Hepatocyte (in vitro differentiated cells): ENCODE measurements around the gene MORC1. TPM values are rescaled to one million over a fixed set of nuclear protein-coding genes. Genes with fewer than 3 reads are reported as not detected.
A peak's percentile ranks its signal among the peaks of the same experiment; 100 is the strongest.

Experiments used
- DNase-seq: peaks from one replicate; pipeline ENCODE4 v3.0.0-alpha.2; 2016; ENCODE audit warnings: low spot score
- H2AFZ ChIP-seq: fragments of 200-600 bp; sonication (generic); 2 replicates; pipeline ENCODE4 v1.6.0; 2016; ENCODE audit warnings: antibody characterized with exemption, mild to moderate bottlenecking
- H3K27ac ChIP-seq: fragments of 200-600 bp; sonication (generic); 2 replicates; pipeline ENCODE4 v1.5.1; 2016; ENCODE audit warnings: mild to moderate bottlenecking
- H3K27me3 ChIP-seq: fragments of 200-600 bp; sonication (generic); 2 replicates; pipeline ENCODE4 v1.6.1; 2016
- H3K36me3 ChIP-seq: fragments of 200-600 bp; sonication (generic); replicated peaks from 2 replicates; pipeline ENCODE4 v1.5.1; 2016; ENCODE audit warnings: low read depth; ENCODE audit not compliant: insufficient read depth
- H3K4me1 ChIP-seq: fragments of 200-600 bp; sonication (generic); 2 replicates; pipeline ENCODE4 v1.5.1; 2016; ENCODE audit warnings: mild to moderate bottlenecking, moderate library complexity; ENCODE audit not compliant: insufficient read depth
- H3K4me2 ChIP-seq: fragments of 200-600 bp; sonication (generic); 2 replicates; pipeline ENCODE4 v1.6.0; 2016
- H3K4me3 ChIP-seq: fragments of 200-600 bp; sonication (generic); 2 replicates; pipeline ENCODE4 v1.5.1; 2016; ENCODE audit warnings: mild to moderate bottlenecking
- H3K79me2 ChIP-seq: fragments of 200-600 bp; sonication (generic); 2 replicates; pipeline ENCODE4 v1.6.0; 2017; ENCODE audit warnings: mild to moderate bottlenecking
- H3K9me2 ChIP-seq: fragments of 200-600 bp; sonication (generic); replicated peaks from 2 replicates; pipeline ENCODE4 v1.6.0; 2017; ENCODE audit warnings: mild to moderate bottlenecking; ENCODE audit not compliant: insufficient read depth
- H3K9me3 ChIP-seq: fragments of 200-600 bp; sonication (generic); 2 replicates; pipeline ENCODE4 v1.5.1; 2016; ENCODE audit warnings: low read depth, mild to moderate bottlenecking
- H4K20me1 ChIP-seq: fragments of 200-600 bp; sonication (generic); 2 replicates; pipeline ENCODE4 v1.6.0; 2016; ENCODE audit warnings: mild to moderate bottlenecking; ENCODE audit not compliant: insufficient read depth, poor library complexity, severe bottlenecking
- EZH2 ChIP-seq: fragments of 200-600 bp; sonication (generic); IDR thresholded peaks from 2 replicates; pipeline ENCODE4 v1.6.1; 2016; ENCODE audit warnings: antibody characterized with exemption, mild to moderate bottlenecking, borderline replicate concordance
- EZH2phosphoT487 ChIP-seq: fragments of 200-600 bp; sonication (generic); IDR thresholded peaks from one replicate; pipeline ENCODE4 v1.6.1; 2018; ENCODE audit warnings: antibody characterized with exemption, mild to moderate bottlenecking, low read depth, moderate library complexity; ENCODE audit not compliant: unreplicated experiment, severe bottlenecking
- WGBS: methylation state at CpG from one replicate; pipeline ENCODE4 v1.1.6; 2016; ENCODE audit warnings: low lambda C conversion rate; ENCODE audit errors: missing lambda C conversion rate; 5-methylcytosine and 5-hydroxymethylcytosine counted together
- polyA plus RNA-seq: library from polyadenylated mRNA; unstranded; fragments of >200 nt; fragmentation: Nextera tagmentation; extraction: Ambion mirVana; gene quantifications from 2 replicates; pipeline ENCODE4 v1.2.1, GENCODE V29; 2016
- total RNA-seq: library from RNA; depleted of rRNA; stranded (reverse); fragments of >200 nt; gene quantifications from 2 replicates; pipeline ENCODE4 v1.2.3, GENCODE V29; 2014
- TF ChIP-seq, protein P1 (sequence below): fragments of 200-600 bp; sonication (generic); IDR thresholded peaks from 2 replicates; pipeline ENCODE4 v1.5.1; 2016; ENCODE audit warnings: antibody characterized with exemption, mild to moderate bottlenecking; ENCODE audit not compliant: poor library complexity

Gene MORC1
- total and polyA plus RNA-seq, 2 experiments from 2014 or later, result 2.8 to 6.7 TPM

DNA sequence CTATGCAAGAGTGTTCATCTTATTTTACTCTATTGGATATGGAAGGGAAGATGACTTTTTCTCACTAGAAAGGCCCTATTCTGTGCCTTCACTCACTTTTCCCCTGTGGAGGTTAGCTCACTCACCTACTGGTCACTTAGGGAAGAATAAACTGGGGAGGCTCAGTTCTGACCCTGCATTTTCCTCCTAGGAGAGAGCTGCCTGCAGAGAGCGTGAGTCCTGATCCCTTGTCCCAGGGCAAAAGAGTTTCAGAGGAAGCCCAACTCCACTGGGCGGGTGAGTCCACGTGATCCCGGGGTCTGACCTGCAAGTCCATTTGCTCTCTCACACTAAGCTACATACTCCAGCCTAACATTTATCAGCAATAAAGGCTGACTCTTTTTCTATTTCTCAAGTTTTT is 8.4 kb downstream of the MORC1 start:
- H4K20me1 ChIP-seq, result no peaks in the 10 kb centered on the region
- TF ChIP-seq EZH2phosphoT487, result no peak
- TF ChIP-seq EZH2, result no peak
- TF ChIP-seq, protein P1, sequence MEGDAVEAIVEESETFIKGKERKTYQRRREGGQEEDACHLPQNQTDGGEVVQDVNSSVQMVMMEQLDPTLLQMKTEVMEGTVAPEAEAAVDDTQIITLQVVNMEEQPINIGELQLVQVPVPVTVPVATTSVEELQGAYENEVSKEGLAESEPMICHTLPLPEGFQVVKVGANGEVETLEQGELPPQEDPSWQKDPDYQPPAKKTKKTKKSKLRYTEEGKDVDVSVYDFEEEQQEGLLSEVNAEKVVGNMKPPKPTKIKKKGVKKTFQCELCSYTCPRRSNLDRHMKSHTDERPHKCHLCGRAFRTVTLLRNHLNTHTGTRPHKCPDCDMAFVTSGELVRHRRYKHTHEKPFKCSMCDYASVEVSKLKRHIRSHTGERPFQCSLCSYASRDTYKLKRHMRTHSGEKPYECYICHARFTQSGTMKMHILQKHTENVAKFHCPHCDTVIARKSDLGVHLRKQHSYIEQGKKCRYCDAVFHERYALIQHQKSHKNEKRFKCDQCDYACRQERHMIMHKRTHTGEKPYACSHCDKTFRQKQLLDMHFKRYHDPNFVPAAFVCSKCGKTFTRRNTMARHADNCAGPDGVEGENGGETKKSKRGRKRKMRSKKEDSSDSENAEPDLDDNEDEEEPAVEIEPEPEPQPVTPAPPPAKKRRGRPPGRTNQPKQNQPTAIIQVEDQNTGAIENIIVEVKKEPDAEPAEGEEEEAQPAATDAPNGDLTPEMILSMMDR, result no peak
- WGBS, result 82% methylated on average over 4 of the region's 4 CpGs

DNA sequence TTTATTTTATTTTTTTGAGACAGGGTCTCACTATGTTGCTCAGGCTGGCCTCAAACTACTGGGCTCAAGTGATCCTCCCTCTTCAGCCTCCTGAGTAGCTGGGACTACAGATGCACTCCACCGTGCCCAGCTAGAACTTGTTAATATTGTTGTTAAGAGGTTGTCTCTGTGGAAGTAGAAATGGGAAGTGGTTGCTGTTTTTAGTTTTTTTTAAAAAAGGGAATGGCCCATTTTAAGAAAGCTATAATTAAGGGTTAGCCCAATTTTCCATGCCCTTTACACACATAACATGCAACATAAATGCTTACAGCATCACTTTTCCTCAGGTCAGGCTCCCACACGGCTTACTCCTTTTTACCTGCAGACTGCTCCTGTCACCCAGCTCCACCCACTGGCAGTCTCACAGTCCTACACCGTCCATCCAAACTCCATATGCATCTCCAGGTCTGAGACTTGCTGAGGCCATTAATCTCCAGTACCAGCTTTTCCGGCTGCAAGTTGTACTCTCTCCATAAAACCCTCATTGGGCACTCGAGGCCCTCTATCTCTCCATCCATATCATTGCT is 19.8 kb downstream of the MORC1 start:
- peak; percentile 71 for DNase-seq
- H4K20me1 ChIP-seq, result no peaks in the 10 kb centered on the region
- WGBS, result 54% methylated on average over 5 of the region's 5 CpGs

More for the DNA sequence above, 8.4 kb downstream of the MORC1 start:
- H3K27me3 ChIP-seq, result no peaks in the 10 kb centered on the region
- no peak overlapping the region for H3K4me2 ChIP-seq
- no peak overlapping the region for H2AFZ ChIP-seq
- no peaks in the 10 kb centered on the region for H3K9me3 ChIP-seq
- H3K36me3 ChIP-seq, result no peaks in the 10 kb centered on the region
- H3K4me1 ChIP-seq, result no peaks in the 10 kb centered on the region
- no peak overlapping the region for H3K4me3 ChIP-seq
- no peaks in the 10 kb centered on the region for H3K79me2 ChIP-seq
- no peak overlapping the region for H3K27ac ChIP-seq
- no peaks in the 10 kb centered on the region for H3K9me2 ChIP-seq
- no peak for DNase-seq

DNA sequence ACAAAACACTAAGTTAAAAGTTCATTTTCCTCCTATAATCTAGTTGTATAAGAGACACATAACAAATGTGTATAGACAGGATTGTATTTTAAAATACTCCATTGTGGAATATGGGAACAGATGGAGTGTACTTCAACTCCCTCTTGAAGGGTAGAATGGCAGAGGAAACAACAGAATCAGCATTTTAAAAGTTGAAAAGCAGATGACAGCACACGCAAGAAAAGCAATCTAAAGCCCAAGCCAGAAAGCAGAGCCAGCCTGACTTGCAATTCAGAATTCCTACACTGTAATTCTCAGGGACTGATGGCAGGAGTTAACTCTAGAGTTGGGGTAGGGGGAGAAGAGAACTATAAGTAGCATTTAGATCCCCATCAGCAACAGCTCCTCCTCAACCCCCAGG is 22.8 kb downstream of the MORC1 start:
- H3K4me2 ChIP-seq, result no peak overlapping the region
- no peaks in the 10 kb centered on the region for H3K9me2 ChIP-seq
- no peak for DNase-seq
- no peaks in the 10 kb centered on the region for H3K36me3 ChIP-seq
- H3K27ac ChIP-seq, result no peak overlapping the region
- H3K4me1 ChIP-seq, result no peaks in the 10 kb centered on the region
- H3K27me3 ChIP-seq, result no peaks in the 10 kb centered on the region
- H4K20me1 ChIP-seq, result no peaks in the 10 kb centered on the region
- no peak overlapping the region for H2AFZ ChIP-seq
- no peak for TF ChIP-seq EZH2
- TF ChIP-seq EZH2phosphoT487, result no peak
- TF ChIP-seq, protein P1, result no peak
- no peaks in the 10 kb centered on the region for H3K9me3 ChIP-seq
- H3K4me3 ChIP-seq, result no peak overlapping the region
- H3K79me2 ChIP-seq, result no peaks in the 10 kb centered on the region
- 70% methylated on average over 1 of the region's 1 CpG for WGBS

More for the DNA sequence above, 19.8 kb downstream of the MORC1 start:
- H2AFZ ChIP-seq, result no peak overlapping the region
- peak overlapping the region; percentile 26 for H3K27ac ChIP-seq
- peak overlapping the region; percentile 5 for H3K4me2 ChIP-seq
- H3K4me3 ChIP-seq, result no peak overlapping the region
- no peaks in the 10 kb centered on the region for H3K36me3 ChIP-seq
- no peaks in the 10 kb centered on the region for H3K27me3 ChIP-seq
- no peaks in the 10 kb centered on the region for H3K79me2 ChIP-seq
- H3K4me1 ChIP-seq, result no peaks in the 10 kb centered on the region
- H3K9me2 ChIP-seq, result no peaks in the 10 kb centered on the region
- H3K9me3 ChIP-seq, result no peaks in the 10 kb centered on the region
- TF ChIP-seq EZH2, result no peak
- TF ChIP-seq, protein P1, result peak; percentile 45

DNA sequence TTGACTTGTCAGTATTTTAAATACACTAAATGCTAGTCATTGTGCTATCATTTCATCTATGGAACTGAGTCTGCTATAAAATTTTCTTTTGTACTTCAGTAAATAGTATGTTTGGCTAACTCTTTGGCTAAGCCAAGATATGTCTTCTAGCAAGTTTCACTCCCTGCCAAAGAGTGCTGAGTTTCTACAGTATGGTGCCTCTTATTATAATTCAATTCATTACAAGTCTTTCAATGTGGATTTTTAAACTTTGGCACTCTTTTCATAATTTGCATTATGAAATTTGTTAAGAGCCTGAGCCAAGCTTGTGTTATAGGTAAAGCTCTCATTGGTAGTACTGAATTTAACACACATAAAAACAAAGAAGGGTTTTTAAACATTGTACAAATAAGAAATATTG is 24.4 kb downstream of the MORC1 start:
- H3K9me3 ChIP-seq, result no peaks in the 10 kb centered on the region
- H3K4me1 ChIP-seq, result no peaks in the 10 kb centered on the region
- H3K79me2 ChIP-seq, result no peaks in the 10 kb centered on the region
- TF ChIP-seq EZH2 (no peak), EZH2phosphoT487 (no peak)
- TF ChIP-seq, protein P1, result no peak
- H3K36me3 ChIP-seq, result no peaks in the 10 kb centered on the region
- H3K9me2 ChIP-seq, result no peaks in the 10 kb centered on the region
- no peak overlapping the region for H3K27ac ChIP-seq
- H3K4me3 ChIP-seq, result no peak overlapping the region
- no peaks in the 10 kb centered on the region for H3K27me3 ChIP-seq
- no peaks in the 10 kb centered on the region for H4K20me1 ChIP-seq
- no peak overlapping the region for H2AFZ ChIP-seq
- DNase-seq, result no peak
- no peak overlapping the region for H3K4me2 ChIP-seq
